HepG2 (cell line): ENCODE measurements around the gene SLITRK1.

ENCODE experiments used
- TAF1 ChIP-seq: sonication (generic); formaldehyde crosslinking; IDR thresholded peaks from 2 replicates; pipeline ENCODE4 v1.4.0; 2020; ENCODE audit warnings: missing genetic modification reagents
- TBL1XR1 ChIP-seq: fragments of 150-350 bp; IDR thresholded peaks from 2 replicates; pipeline ENCODE4 v1.6.1; 2014; ENCODE audit warnings: borderline replicate concordance, low read length; ENCODE audit not compliant: partially characterized antibody
- TCF12 ChIP-seq, 2 experiments: fragments of 450-650 bp in 1 of 2; sonication (generic) in 1 of 2; formaldehyde crosslinking in 1 of 2; IDR thresholded peaks; 2 replicates each; pipeline versions ENCODE4 v1.6.1 to v1.8.0; 2017 to 2022; ENCODE audit warnings: antibody characterized with exemption in 1 of 2, mild to moderate bottlenecking in 1 of 2, missing genetic modification reagents in 1 of 2, moderate library complexity in 1 of 2
- ZNF143 ChIP-seq: sonication (generic); formaldehyde crosslinking; IDR thresholded peaks from 2 replicates; pipeline ENCODE4 v1.4.0; 2020; ENCODE audit warnings: missing genetic modification reagents
- ZNF749 ChIP-seq: sonication (generic); formaldehyde crosslinking; IDR thresholded peaks from 2 replicates; pipeline ENCODE4 v1.8.0; 2022; ENCODE audit warnings: mild to moderate bottlenecking, missing genetic modification reagents, moderate library complexity, borderline replicate concordance

DNA sequence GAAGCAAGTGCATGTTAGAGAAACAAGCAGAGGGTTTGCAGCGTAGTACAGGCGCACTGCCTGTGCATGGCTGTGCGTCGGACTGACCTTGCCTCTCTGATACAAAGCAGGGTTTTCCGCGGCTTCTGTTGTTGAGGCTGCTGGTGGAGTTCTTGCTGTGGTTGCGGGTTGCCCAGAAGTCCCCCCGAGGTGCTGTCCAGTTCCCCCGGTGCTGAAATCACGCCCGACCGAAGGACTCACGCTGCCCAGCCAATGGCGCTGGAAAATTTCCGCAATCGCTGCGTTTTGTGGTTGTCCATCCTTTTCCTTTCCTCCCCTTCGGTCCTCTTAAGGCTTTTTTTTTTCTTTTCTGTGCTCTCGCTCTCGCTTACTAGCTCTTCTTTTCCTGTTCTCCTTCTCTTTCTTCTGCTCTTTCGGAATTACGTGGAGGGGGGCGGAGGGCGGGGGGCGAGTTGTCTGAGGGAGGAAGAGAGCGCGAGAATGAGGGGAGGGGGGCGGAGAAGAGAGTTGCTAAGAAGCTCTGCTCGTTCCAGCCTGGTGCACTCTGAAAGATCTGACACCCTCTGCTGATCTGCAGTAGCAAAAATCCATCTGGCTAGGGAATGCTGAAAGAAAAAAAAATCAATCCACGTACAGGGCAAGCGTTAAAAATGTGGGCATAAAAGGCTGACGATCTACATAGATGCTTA, at the start of gene SLITRK1:
- TF ChIP-seq TCF12 (IDR thresholded peaks at IDR 0.05) (no peak), TCF12 (CRISPR knock-in tag; IDR thresholded peaks at IDR 0.05) (no peak), ZNF143 (CRISPR knock-in tag) (no peak), TAF1 (CRISPR knock-in tag) (no peak), TBL1XR1 (no peak), ZNF749 (no peak)
